SH-SY5Y (cell line): ENCODE measurements around the gene EPHA1.

Source experiments
- GATA2 ChIP-seq: IDR thresholded peaks from 2 replicates; pipeline ENCODE4 v1.6.1; 2011; ENCODE audit warnings: mild to moderate bottlenecking, low read depth, low read length
- GATA3 ChIP-seq: IDR thresholded peaks from 2 replicates; pipeline ENCODE4 v1.6.1; 2011; ENCODE audit warnings: low read depth, mild to moderate bottlenecking, low read length, moderate library complexity

EPHA1 gene

GRCh38 chr7:143347950-143348349 lies 60.7 kb downstream of the EPHA1 start:
- TF ChIP-seq GATA2 (no peak), GATA3 (no peak)

GRCh38 chr7:143346018-143346417 lies 62.6 kb downstream of the EPHA1 start:
- TF ChIP-seq GATA3 (no peak), GATA2 (no peak)

DNA sequence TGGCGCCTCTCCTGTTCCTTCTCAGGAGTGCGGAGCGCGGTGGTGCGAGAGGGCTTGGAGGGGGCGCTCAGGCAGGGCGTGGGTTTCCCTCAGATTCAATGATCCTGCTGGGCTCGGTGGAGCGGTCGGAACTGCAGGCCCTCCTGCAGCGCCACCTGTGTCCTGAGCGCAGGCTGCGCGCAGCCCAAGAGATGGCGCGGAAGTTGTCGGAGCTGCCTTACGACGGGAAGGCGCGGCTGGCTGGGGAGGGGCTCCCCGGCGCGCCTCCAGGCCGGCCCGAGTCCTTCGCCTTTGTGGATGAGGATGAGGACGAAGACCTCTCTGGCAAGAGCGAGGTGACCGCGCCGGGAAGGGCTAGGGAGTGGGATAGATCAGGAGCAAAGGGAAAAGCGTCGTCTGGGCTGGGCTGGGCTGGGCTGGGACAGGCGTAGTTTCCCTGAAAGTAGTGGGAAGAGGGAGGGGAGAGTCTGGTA lies 63.2 kb downstream of the EPHA1 start:
- no peak for TF ChIP-seq GATA3
- no peak for TF ChIP-seq GATA2

- TF ChIP-seq GATA2 (no peak), GATA3 (no peak)
These were observed 65.1 kb downstream of the EPHA1 start for GRCh38 chr7:143343596-143343995.

DNA sequence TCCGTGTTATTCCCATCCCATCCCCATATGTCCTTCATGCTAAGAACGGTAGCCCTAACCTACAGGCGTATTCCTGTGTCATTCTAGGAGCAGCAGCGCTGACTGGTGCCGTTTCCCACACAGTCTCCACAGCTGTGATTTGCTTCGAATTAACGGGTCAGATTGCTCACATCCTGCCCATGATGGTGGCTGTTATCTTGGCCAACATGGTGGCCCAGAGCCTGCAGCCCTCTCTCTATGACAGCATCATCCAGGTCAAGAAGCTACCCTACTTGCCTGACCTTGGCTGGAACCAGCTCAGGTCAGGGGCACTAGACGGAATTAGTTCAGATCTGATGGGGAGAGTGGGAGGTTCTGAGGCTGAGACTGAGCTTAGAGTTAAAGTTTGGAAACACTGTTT lies 66.8 kb downstream of the EPHA1 start:
- TF ChIP-seq GATA3 (no peak), GATA2 (no peak)
